PC-9 (cell line): Measurements from ENCODE around the gene EFCAB13. TPM values are rescaled to one million over a fixed set of nuclear protein-coding genes. Genes with fewer than 3 reads are reported as not detected.

Experiments
- BruUV-seq: library from RNA; stranded (reverse); fragments of 400-500 nt; replicated peaks from 2 replicates; lab custom pipeline; 2021; lab: Mats Ljungman, UMichigan
- CTCF ChIA-PET: fragments of 300-600 bp; sonication (Branson Sonifier 250); formaldehyde crosslinking; loops from one replicate; lab custom pipeline; 2022; ENCODE audit warnings: antibody characterized with exemption; lab: Charles Lee
- POLR2A ChIA-PET: fragments of 300-600 bp; sonication (Branson Sonifier 250); formaldehyde crosslinking; loops from one replicate; lab custom pipeline; 2022; ENCODE audit warnings: antibody characterized with exemption; ENCODE audit not compliant: unreplicated experiment; lab: Charles Lee
- DNase-seq, 2 experiments: peaks; one replicate each; pipeline versions ENCODE4 v3.0.0 to v3.0.0-alpha.2; 2015 to 2022; ENCODE audit warnings: mixed read lengths in 1 of 2
- H2AFZ ChIP-seq: fragments of 200-600 bp; sonication (generic); 2 replicates; pipeline ENCODE4 v1.8.1; 2017; ENCODE audit warnings: antibody characterized with exemption
- H3F3A ChIP-seq: fragments of 200-600 bp; sonication (generic); 2 replicates; pipeline ENCODE4 v1.8.1; 2017; ENCODE audit warnings: antibody characterized with exemption, mild to moderate bottlenecking, low read depth; ENCODE audit not compliant: insufficient read depth
- H3K27ac ChIP-seq: fragments of 200-600 bp; sonication (generic); 2 replicates; pipeline ENCODE4 v1.6.1; 2016; ENCODE audit warnings: mixed run types
- H3K27me3 ChIP-seq: fragments of 200-600 bp; sonication (generic); 2 replicates; pipeline ENCODE4 v1.6.1; 2016; ENCODE audit warnings: low read depth, mixed run types; ENCODE audit not compliant: insufficient read depth
- H3K36me3 ChIP-seq: fragments of 200-600 bp; sonication (generic); 2 replicates; pipeline ENCODE4 v1.6.1; 2016; ENCODE audit warnings: low read depth, mixed run types
- H3K4me1 ChIP-seq: fragments of 200-600 bp; sonication (generic); replicated peaks from 2 replicates; pipeline ENCODE4 v1.6.1; 2016; ENCODE audit warnings: mixed run types; ENCODE audit not compliant: insufficient read depth
- H3K4me2 ChIP-seq: fragments of 200-600 bp; sonication (generic); 2 replicates; pipeline ENCODE4 v1.6.1; 2017; ENCODE audit warnings: mixed run types
- H3K4me3 ChIP-seq: fragments of 200-600 bp; sonication (generic); 2 replicates; pipeline ENCODE4 v1.6.1; 2016; ENCODE audit warnings: mixed run types
- H3K79me2 ChIP-seq: fragments of 200-600 bp; sonication (generic); 2 replicates; pipeline ENCODE4 v1.6.1; 2017; ENCODE audit warnings: low read depth, mixed run types
- H3K9me2 ChIP-seq: fragments of 200-600 bp; sonication (generic); 2 replicates; pipeline ENCODE4 v1.8.1; 2017; ENCODE audit warnings: mild to moderate bottlenecking; ENCODE audit not compliant: insufficient read depth
- H3K9me3 ChIP-seq: fragments of 200-600 bp; sonication (generic); 2 replicates; pipeline ENCODE4 v1.8.1; 2016; ENCODE audit warnings: low read depth; ENCODE audit not compliant: insufficient read depth
- H4K20me1 ChIP-seq: fragments of 200-600 bp; sonication (generic); 2 replicates; pipeline ENCODE4 v1.8.1; 2017; ENCODE audit not compliant: insufficient read depth
- CTCF ChIP-seq: fragments of 200-600 bp; sonication (generic); conservative IDR thresholded peaks from 2 replicates; pipeline ENCODE4 v1.6.1; 2017; ENCODE audit warnings: mixed run types, antibody characterized with exemption, mild to moderate bottlenecking, moderate library complexity
- EZH2 ChIP-seq: fragments of 200-600 bp; sonication (generic); IDR thresholded peaks from 2 replicates; pipeline ENCODE4 v1.8.0; 2017; ENCODE audit warnings: antibody characterized with exemption, low read depth
- intact Hi-C: fragments of 100-400 bp; cut with micrococcal nuclease; formaldehyde crosslinking; loops from one replicate; pipeline ENCODE4 v1.10.0; 2022; ENCODE audit not compliant: unreplicated experiment
- total RNA-seq: library from RNA; stranded (reverse); gene quantifications from 2 replicates; pipeline ENCODE4 v1.2.3, GENCODE V29; 2021

EFCAB13 gene
- total RNA-seq, 1 experiment from 2014 or later = 3.3 TPM

GRCh38 chr17:47299239-47299910 lies 24.4 kb upstream of the EFCAB13 start:
- H3K36me3 ChIP-seq = 0 out of 2 replicates have a peak, but pooled peaks cover 7% of the 10 kb centered on the region
- H4K20me1 ChIP-seq = no peaks in the 10 kb centered on the region
- no peak for DNase-seq
- H3K27me3 ChIP-seq = no peaks in the 10 kb centered on the region
- intact Hi-C loops = no loop called here
- peaks cover 21% of the 10 kb centered on the region for H3K4me1 ChIP-seq
- 0 out of 2 replicates have a peak, but pooled peaks cover 16% of the 10 kb centered on the region for H3K9me3 ChIP-seq
- H3K4me3 ChIP-seq = no peak overlapping the region
- H3F3A ChIP-seq = peaks cover 5% of the 10 kb centered on the region
- TF ChIP-seq CTCF = no peak
- no peak for TF ChIP-seq EZH2
- POLR2A ChIA-PET = no interaction called here
- no peak overlapping the region for H3K27ac ChIP-seq
- no peaks in the 10 kb centered on the region for H3K9me2 ChIP-seq
- CTCF ChIA-PET = interaction anchor here (0.6 kb wide), 1 partner anchor 126 kb away, joined by 3 read pairs; no protein-coding TSS in a partner anchor
- H2AFZ ChIP-seq = no peak overlapping the region
- no peak overlapping the region for H3K4me2 ChIP-seq
- no peaks in the 10 kb centered on the region for H3K79me2 ChIP-seq
- BruUV-seq = no TSS peak

GRCh38 chr17:47300718-47301117 lies 23.0 kb upstream of the EFCAB13 start:
- CTCF ChIA-PET = no interaction called here
- no peaks in the 10 kb centered on the region for H4K20me1 ChIP-seq
- no peaks in the 10 kb centered on the region for H3K27me3 ChIP-seq
- 0 out of 2 replicates have a peak, but pooled peaks cover 16% of the 10 kb centered on the region for H3K9me3 ChIP-seq
- DNase-seq = no peak
- intact Hi-C loops = no loop called here
- TF ChIP-seq CTCF = no peak
- no peak for TF ChIP-seq EZH2
- no peak overlapping the region for H3K4me2 ChIP-seq
- no peak overlapping the region for H2AFZ ChIP-seq
- peaks cover 13% of the 10 kb centered on the region for H3F3A ChIP-seq
- no peak overlapping the region for H3K4me3 ChIP-seq
- H3K9me2 ChIP-seq = no peaks in the 10 kb centered on the region
- H3K27ac ChIP-seq = no peak overlapping the region
- peaks cover 30% of the 10 kb centered on the region for H3K4me1 ChIP-seq
- H3K79me2 ChIP-seq = no peaks in the 10 kb centered on the region
- no TSS peak for BruUV-seq
- POLR2A ChIA-PET = interaction anchor here (0.7 kb wide), 1 partner anchor 41 kb away, joined by 4 read pairs; no protein-coding TSS in a partner anchor
- H3K36me3 ChIP-seq = 0 out of 2 replicates have a peak, but pooled peaks cover 7% of the 10 kb centered on the region

- Histone ChIP-seq H3K27ac (no peak overlapping the region), H2AFZ (no peak overlapping the region), H3K4me3 (no peak overlapping the region), H3K79me2 (no peaks in the 10 kb centered on the region), H3K36me3 (0 out of 2 replicates have a peak, but pooled peaks cover 7% of the 10 kb centered on the region), H3K27me3 (no peaks in the 10 kb centered on the region), H3K4me1 (peaks cover 35% of the 10 kb centered on the region), H4K20me1 (no peaks in the 10 kb centered on the region), H3F3A (peaks cover 18% of the 10 kb centered on the region), H3K9me3 (0 out of 2 replicates have a peak, but pooled peaks cover 16% of the 10 kb centered on the region), H3K4me2 (no peak overlapping the region), H3K9me2 (no peaks in the 10 kb centered on the region)
- ChIA-PET POLR2A (interaction anchor here (0.7 kb wide), 1 partner anchor 41 kb away, joined by 4 read pairs; no protein-coding TSS in a partner anchor), CTCF (no interaction called here)
- intact Hi-C loops = no loop called here
- no peak for DNase-seq
- TF ChIP-seq CTCF = no peak
- no peak for TF ChIP-seq EZH2
- BruUV-seq = no TSS peak
Observed at GRCh38 chr17:47301161-47301560, 22.6 kb upstream of the EFCAB13 start.
